PC-3 (cell line): Measurements from ENCODE around the gene ZNF506. TPM values are rescaled to one million over a fixed set of nuclear protein-coding genes. Genes with fewer than 3 reads are reported as not detected.
"Not testable (repeated sequence)": the region's sequence is repeated elsewhere in the genome, so short reads cannot be mapped to it uniquely, and the experiment has no call there.

Source experiments
- ATAC-seq: fragments of 200-7000 bp; cut with Tn5 transposase; 2 replicates; pipeline ENCODE4 v1.9.1; 2020; ENCODE audit warnings: mild to moderate bottlenecking, moderate library complexity
- Bru-seq: library from RNA; stranded (reverse); fragments of 400-500 nt; gene quantifications from one replicate; lab custom pipeline; 2021; lab: Mats Ljungman, UMichigan
- BruChase-seq, 2 experiments: library from RNA; stranded (reverse); fragments of 400-500 nt; gene quantifications; one replicate each; lab custom pipeline; 2021; lab: Mats Ljungman, UMichigan
- BruUV-seq: library from RNA; stranded (reverse); fragments of 400-500 nt; replicated peaks from 2 replicates; lab custom pipeline; 2021; lab: Mats Ljungman, UMichigan
- CTCF ChIA-PET: fragments of 300-600 bp; sonication (Branson Sonifier 250); formaldehyde crosslinking; loops from one replicate; lab custom pipeline; 2022; ENCODE audit warnings: antibody characterized with exemption; lab: Charles Lee
- POLR2A ChIA-PET: fragments of 300-600 bp; sonication (Branson Sonifier 250); formaldehyde crosslinking; loops from one replicate; lab custom pipeline; 2022; ENCODE audit warnings: antibody characterized with exemption; ENCODE audit not compliant: unreplicated experiment; lab: Charles Lee
- DNase-seq: peaks from one replicate; pipeline ENCODE4 v3.0.0-alpha.2; 2015
- H2AFZ ChIP-seq: fragments of 300-600 bp; sonication (generic); 2 replicates; pipeline ENCODE4 v1.6.0; 2016; ENCODE audit warnings: antibody characterized with exemption, low read length
- H3F3A ChIP-seq: fragments of 300-600 bp; sonication (generic); one replicate; pipeline ENCODE4 v1.6.0; 2017; ENCODE audit warnings: antibody characterized with exemption, low read length, control low read depth, mild to moderate bottlenecking; ENCODE audit not compliant: unreplicated experiment
- H3K27ac ChIP-seq: fragments of 300-600 bp; sonication (generic); 2 replicates; pipeline ENCODE4 v1.5.1; 2016; ENCODE audit warnings: mild to moderate bottlenecking, low read length
- H3K27me3 ChIP-seq: fragments of 300-600 bp; sonication (generic); 2 replicates; pipeline ENCODE4 v1.6.1; 2016; ENCODE audit warnings: low read length, mixed read lengths
- H3K36me3 ChIP-seq: fragments of 300-600 bp; sonication (generic); 2 replicates; pipeline ENCODE4 v1.6.1; 2016; ENCODE audit warnings: low read depth, mixed run types, low read length, mixed read lengths
- H3K4me1 ChIP-seq: fragments of 300-600 bp; sonication (generic); 2 replicates; pipeline ENCODE4 v1.5.1; 2016; ENCODE audit warnings: low read length; ENCODE audit not compliant: insufficient read depth
- H3K4me2 ChIP-seq: fragments of 300-600 bp; sonication (generic); 2 replicates; pipeline ENCODE4 v1.6.0; 2016; ENCODE audit warnings: low read length
- H3K4me3 ChIP-seq: fragments of 300-600 bp; sonication (generic); 2 replicates; pipeline ENCODE4 v1.5.1; 2016; ENCODE audit warnings: mild to moderate bottlenecking, low read length, mixed read lengths
- H3K79me2 ChIP-seq: fragments of 300-600 bp; sonication (generic); 2 replicates; pipeline ENCODE4 v1.6.1; 2017; ENCODE audit warnings: low read length, mixed read lengths
- H3K9ac ChIP-seq: fragments of 300-600 bp; sonication (generic); 2 replicates; pipeline ENCODE4 v1.6.0; 2016; ENCODE audit warnings: mild to moderate bottlenecking, low read length
- H3K9me2 ChIP-seq: fragments of 300-600 bp; sonication (generic); replicated peaks from 2 replicates; pipeline ENCODE4 v1.6.1; 2016; ENCODE audit warnings: mixed run types, low read length, mixed read lengths
- H3K9me3 ChIP-seq: fragments of 300-600 bp; sonication (generic); 2 replicates; pipeline ENCODE4 v1.6.1; 2016; ENCODE audit warnings: low read length, mixed read lengths
- H4K20me1 ChIP-seq: fragments of 300-600 bp; sonication (generic); 2 replicates; pipeline ENCODE4 v1.6.1; 2016; ENCODE audit warnings: low read length, mixed read lengths
- CTCF ChIP-seq: fragments of 300-600 bp; sonication (generic); conservative IDR thresholded peaks from 2 replicates; pipeline ENCODE4 v1.5.1; 2017; ENCODE audit warnings: antibody characterized with exemption, low read depth, mild to moderate bottlenecking, low read length
- EZH2 ChIP-seq: fragments of 300-600 bp; sonication (generic); IDR thresholded peaks from one replicate; pipeline ENCODE4 v1.6.1; 2017; ENCODE audit warnings: antibody characterized with exemption, mild to moderate bottlenecking, low read length; ENCODE audit not compliant: unreplicated experiment
- intact Hi-C: fragments of 100-400 bp; cut with micrococcal nuclease; formaldehyde crosslinking; loops from 2 replicates; pipeline ENCODE4 v1.9.0; 2023
- long read RNA-seq: library from polyadenylated mRNA; unstranded; transcript quantifications from one replicate; pipeline ENCODE4 v2.0.0, GENCODE V29; 2021; ENCODE audit not compliant: unreplicated experiment
- total RNA-seq: library from RNA; depleted of rRNA; stranded (reverse); fragments of >200 nt; gene quantifications from 2 replicates; pipeline ENCODE4 v1.2.3, GENCODE V29; 2014; rRNA removed

ZNF506 gene
- total RNA-seq (2.4 TPM in 1 of 2 replicates, not detected in the other), Bru-seq, nascent RNA (percentile 30 among the genes with signal in this experiment), BruChase-seq, experiment 1, labeled RNA remaining after a 6-hour chase (percentile 37 among the genes with signal in this experiment), BruChase-seq, experiment 2, labeled RNA remaining after a 2-hour chase (percentile 40 among the genes with signal in this experiment)
- long read RNA-seq, partial matches to known transcripts = 0 of 2 reads
- long read RNA-seq, other reads (novel, unspliced or antisense) = 1 of 2 reads

GRCh38 chr19:19821366-19821951 is at the start of gene ZNF506:
Gene ZNF506, minus strand, starts transcription at chr19:19821750. Its CDS starts 147 bp downstream, at chr19:19821603.
- Histone ChIP-seq H3K4me1 (no peaks in the 10 kb centered on the region), H3K4me3 (no peak within 1 kb of the TSS), H3K4me2 (no peak within 1 kb of the TSS), H3K36me3 (peaks cover 13% of the 10 kb centered on the region; the same call in 1 of the 2 replicates), H3K27ac (no peak within 1 kb of the TSS), H3K9ac (no peak within 1 kb of the TSS), H3K27me3 (no peaks in the 10 kb centered on the region), H2AFZ (no peak within 1 kb of the TSS), H3K9me2 (no peaks in the 10 kb centered on the region), H4K20me1 (no peaks in the 10 kb centered on the region), H3F3A (no peaks in the 10 kb centered on the region), H3K79me2 (no peaks in the 10 kb centered on the region), H3K9me3 (peaks cover 44% of the 10 kb centered on the region; the same call in 1 of the 2 replicates)
- CTCF ChIA-PET = no interaction called here
- TF ChIP-seq CTCF (no peak), EZH2 (no peak)
- intact Hi-C loops = no loop called here
- ATAC-seq = no peak
- POLR2A ChIA-PET = no interaction called here
- DNase-seq = peak; percentile 4
- BruUV-seq = TSS peak; percentile 57

- H3K27me3 ChIP-seq, H3K27ac ChIP-seq, H4K20me1 ChIP-seq, H3K4me1 ChIP-seq, ATAC-seq, H3F3A ChIP-seq, H2AFZ ChIP-seq, DNase-seq, CTCF ChIA-PET, H3K4me3 ChIP-seq, H3K9me2 ChIP-seq, H3K9ac ChIP-seq, BruUV-seq, intact Hi-C loops, H3K4me2 ChIP-seq, POLR2A ChIA-PET: not testable (repeated sequence)
- peaks cover 11% of the 10 kb centered on the region for H3K79me2 ChIP-seq
- peaks cover 32% of the 10 kb centered on the region for H3K36me3 ChIP-seq
- H3K9me3 ChIP-seq = peaks cover 32% of the 10 kb centered on the region
These were observed 48.5 kb upstream of the ZNF506 start for GRCh38 chr19:19870086-19870485.

- H3K27me3 ChIP-seq = no peaks in the 10 kb centered on the region
- no TSS peak for BruUV-seq
- DNase-seq = no peak
- peak overlapping the region; percentile 79 for H2AFZ ChIP-seq
- CTCF ChIA-PET = no interaction called here
- ATAC-seq = no peak
- peak overlapping the region; percentile 77 for H3K4me3 ChIP-seq
- no peaks in the 10 kb centered on the region for H3F3A ChIP-seq
- intact Hi-C loops = loop anchor here (10.0 kb wide), 1 partner anchor 142 kb away; no protein-coding TSS in a partner anchor
- TF ChIP-seq CTCF = no peak
- H3K9me2 ChIP-seq = no peaks in the 10 kb centered on the region
- H3K9ac ChIP-seq = peak overlapping the region; percentile 65; the same call in 1 of the 2 replicates
- H3K4me1 ChIP-seq = no peaks in the 10 kb centered on the region
- H4K20me1 ChIP-seq = no peaks in the 10 kb centered on the region
- no peak overlapping the region for H3K27ac ChIP-seq
- peaks cover 16% of the 10 kb centered on the region for H3K36me3 ChIP-seq
- H3K9me3 ChIP-seq = peaks cover 30% of the 10 kb centered on the region
- peak overlapping the region; percentile 73 for H3K4me2 ChIP-seq
- POLR2A ChIA-PET = no interaction called here
- peaks cover 11% of the 10 kb centered on the region for H3K79me2 ChIP-seq
These were observed 45.2 kb upstream of the ZNF506 start for GRCh38 chr19:19866611-19867248.
